Stimulated activated CD4-positive, alpha-beta T cell treated with anti-CD3 and anti-CD28 coated beads, Interleukin-2, amount 100 ng/mL, for 24 hours (primary cell): ENCODE results near the gene TNK1.
A peak's percentile ranks its signal among the peaks of the same experiment; 100 is the strongest.

ENCODE experiments used
- DNase-seq, 2 donors: peaks; one replicate each; pipeline ENCODE4 v3.0.0-alpha.2; 2020

The TNK1 gene

GRCh38 chr17:7437369-7437863 is 56.5 kb downstream of the TNK1 start:
- no peak for DNase-seq

GRCh38 chr17:7437950-7438614 is 57.2 kb downstream of the TNK1 start:
- peak; percentile 66 to 80 for DNase-seq

GRCh38 chr17:7438656-7439460 is 58.0 kb downstream of the TNK1 start:
- no peak for DNase-seq
